ENCODE results near the gene SBSN. TPM values are rescaled to one million over a fixed set of nuclear protein-coding genes. Genes with fewer than 3 reads are reported as not detected.

SBSN gene
- total RNA-seq, 2 donors from 2014 or later = not detected

GRCh38 chr19:35533201-35533821, 5.2 kb upstream of the SBSN start, which contains the start of gene GAPDHS:
Gene GAPDHS, plus strand, starts transcription at chr19:35533456. Its CDS starts 72 bp downstream, at chr19:35533528.
- no peak within 1 kb of the TSS for H3K27ac ChIP-seq
- H3K9me3 ChIP-seq = no peaks in the 10 kb centered on the region
- H3K36me3 ChIP-seq = no peaks in the 10 kb centered on the region
- peaks cover 0 to 8% of the 10 kb centered on the region in 2 donors for H3K4me1 ChIP-seq
- TF ChIP-seq CTCF (IDR thresholded peaks at IDR 0.05) = no peak
- no peak within 1 kb of the TSS for H3K4me3 ChIP-seq
- DNase-seq (ENCODE audit: low spot score) = no peak
- peaks cover 0 to 3% of the 10 kb centered on the region in 2 donors for H3K27me3 ChIP-seq

- Histone ChIP-seq H3K4me1 (peaks cover 0 to 8% of the 10 kb centered on the region in 2 donors), H3K36me3 (no peaks in the 10 kb centered on the region), H3K27ac (no peak overlapping the region), H3K9me3 (no peaks in the 10 kb centered on the region), H3K4me3 (no peak overlapping the region), H3K27me3 (peaks cover 0 to 3% of the 10 kb centered on the region in 2 donors)
- no peak for TF ChIP-seq CTCF (IDR thresholded peaks at IDR 0.05)
- no peak for DNase-seq (ENCODE audit: low spot score)
Observed at GRCh38 chr19:35531291-35531690, 3.2 kb upstream of the SBSN start.

- DNase-seq (ENCODE audit: low spot score) = no peak
- Histone ChIP-seq H3K4me1 (peaks cover 0 to 8% of the 10 kb centered on the region in 2 donors), H3K27ac (no peak overlapping the region), H3K4me3 (no peak overlapping the region), H3K36me3 (no peaks in the 10 kb centered on the region), H3K9me3 (no peaks in the 10 kb centered on the region), H3K27me3 (peaks cover 0 to 3% of the 10 kb centered on the region in 2 donors)
- no peak for TF ChIP-seq CTCF (IDR thresholded peaks at IDR 0.05)
Observed at GRCh38 chr19:35529241-35530218, 1.4 kb upstream of the SBSN start.

- no peak overlapping the region for H3K27ac ChIP-seq
Observed at GRCh38 chr19:35525873-35526272, 2.2 kb downstream of the SBSN start.

More at GRCh38 chr19:35525873-35526272, 2.2 kb downstream of the SBSN start:
- H3K9me3 ChIP-seq = no peaks in the 10 kb centered on the region
- no peaks in the 10 kb centered on the region for H3K36me3 ChIP-seq
- H3K4me1 ChIP-seq = no peaks in the 10 kb centered on the region
- no peak overlapping the region for H3K4me3 ChIP-seq
- DNase-seq (ENCODE audit: low spot score) = no peak
- H3K27me3 ChIP-seq = peaks cover 0 to 3% of the 10 kb centered on the region in 2 donors
- TF ChIP-seq CTCF (IDR thresholded peaks at IDR 0.05) = no peak
